ENCODE results near the gene PRRC2B. TPM values are rescaled to one million over a fixed set of nuclear protein-coding genes. Genes with fewer than 3 reads are reported as not detected.
A peak's percentile ranks its signal among the peaks of the same experiment; 100 is the strongest.

The PRRC2B gene
- total RNA-seq, 1 donor from 2014 or later: 235 TPM

- no peak for DNase-seq (ENCODE audit: low spot score)
Observed at GRCh38 chr9:131524665-131525315, 130.9 kb downstream of the PRRC2B start.

GRCh38 chr9:131525643-131526565 is 132.0 kb downstream of the PRRC2B start:
- Mint-ChIP-seq H3K9me3 (ENCODE audit: low read depth) (no peaks in the 10 kb centered on the region), H3K36me3 (ENCODE audit: low read depth) (peaks cover 24% of the 10 kb centered on the region), H3K4me1 (ENCODE audit: low read depth) (peaks cover 26% of the 10 kb centered on the region), H3K27ac (ENCODE audit: unreplicated experiment) (peak overlapping the region; percentile 5), H3K27me3 (ENCODE audit: low read depth) (no peaks in the 10 kb centered on the region), H3K4me3 (ENCODE audit: unreplicated experiment) (no peak overlapping the region)
- no peak for DNase-seq (ENCODE audit: low spot score)
- no peak for TF ChIP-seq CTCF (IDR thresholded peaks at IDR 0.05)

More at GRCh38 chr9:131524665-131525315, 130.9 kb downstream of the PRRC2B start:
- H3K36me3 Mint-ChIP-seq (ENCODE audit: low read depth): peaks cover 25% of the 10 kb centered on the region
- H3K27me3 Mint-ChIP-seq (ENCODE audit: low read depth): no peaks in the 10 kb centered on the region
- H3K27ac Mint-ChIP-seq (ENCODE audit: unreplicated experiment): peak overlapping the region; percentile 83
- no peak for TF ChIP-seq CTCF (IDR thresholded peaks at IDR 0.05)
- no peaks in the 10 kb centered on the region for H3K9me3 Mint-ChIP-seq (ENCODE audit: low read depth)
- H3K4me3 Mint-ChIP-seq (ENCODE audit: unreplicated experiment): no peak overlapping the region
- peaks cover 18% of the 10 kb centered on the region for H3K4me1 Mint-ChIP-seq (ENCODE audit: low read depth)

GRCh38 chr9:131528186-131528585 is 134.3 kb downstream of the PRRC2B start:
- Mint-ChIP-seq H3K4me3 (ENCODE audit: unreplicated experiment) (no peak overlapping the region), H3K27ac (ENCODE audit: unreplicated experiment) (no peak overlapping the region), H3K4me1 (ENCODE audit: low read depth) (peaks cover 29% of the 10 kb centered on the region), H3K27me3 (ENCODE audit: low read depth) (no peaks in the 10 kb centered on the region), H3K9me3 (ENCODE audit: low read depth) (no peaks in the 10 kb centered on the region), H3K36me3 (ENCODE audit: low read depth) (peaks cover 15% of the 10 kb centered on the region)
- TF ChIP-seq CTCF (IDR thresholded peaks at IDR 0.05): no peak
- DNase-seq (ENCODE audit: low spot score): no peak

GRCh38 chr9:131528886-131529505 is 135.1 kb downstream of the PRRC2B start:
- Mint-ChIP-seq H3K9me3 (ENCODE audit: low read depth) (no peaks in the 10 kb centered on the region), H3K27ac (ENCODE audit: unreplicated experiment) (no peak overlapping the region), H3K36me3 (ENCODE audit: low read depth) (peaks cover 15% of the 10 kb centered on the region), H3K4me1 (ENCODE audit: low read depth) (peaks cover 29% of the 10 kb centered on the region), H3K27me3 (ENCODE audit: low read depth) (no peaks in the 10 kb centered on the region), H3K4me3 (ENCODE audit: unreplicated experiment) (no peak overlapping the region)
- no peak for TF ChIP-seq CTCF (IDR thresholded peaks at IDR 0.05)
- DNase-seq (ENCODE audit: low spot score): no peak
